COR-L47 (cell line): ENCODE data around the gene GKAP1.
"Not testable (repeated sequence)": the region's sequence is repeated elsewhere in the genome, so short reads cannot be mapped to it uniquely, and the experiment has no call there.

ENCODE experiments used
- DNase-seq: peaks from one replicate; lab custom pipeline; 2025; lab: John Stamatoyannopoulos, UW

Gene GKAP1

DNA sequence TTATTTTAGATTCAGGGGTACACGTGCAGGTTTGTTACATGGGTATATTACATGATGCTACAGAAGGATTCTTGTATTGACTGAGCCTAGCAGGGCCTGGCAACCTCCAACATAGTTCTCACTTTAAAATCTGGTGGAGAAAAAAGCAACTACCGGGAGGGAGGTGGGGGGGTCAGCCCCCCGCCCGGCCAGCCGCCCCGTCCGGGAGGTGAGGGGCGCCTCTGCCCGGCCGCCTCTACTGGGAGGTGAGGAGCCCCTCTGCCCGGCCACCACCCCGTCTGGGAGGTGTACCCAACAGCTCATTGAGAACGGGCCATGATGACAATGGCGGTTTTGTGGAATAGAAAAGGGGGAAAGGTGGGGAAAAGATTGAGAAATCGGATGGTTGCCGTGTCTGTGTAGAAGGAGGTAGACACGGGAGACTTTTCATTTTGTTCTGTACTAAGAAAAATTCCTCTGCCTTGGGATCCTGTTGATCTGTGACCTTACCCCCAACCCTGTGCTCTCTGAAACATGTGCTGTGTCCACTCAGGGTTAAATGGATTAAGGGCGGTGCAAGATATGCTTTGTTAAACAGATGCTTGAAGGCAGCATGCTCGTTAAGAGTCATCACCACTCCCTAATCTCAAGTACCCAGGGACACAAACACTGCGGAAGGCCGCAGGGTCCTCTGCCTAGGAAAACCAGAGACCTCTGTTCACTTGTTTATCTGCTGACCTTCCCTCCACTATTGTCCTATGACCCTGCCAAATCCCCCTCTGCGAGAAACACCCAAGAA is 88.8 kb downstream of the GKAP1 start:
- not testable (repeated sequence) for DNase-seq

DNA sequence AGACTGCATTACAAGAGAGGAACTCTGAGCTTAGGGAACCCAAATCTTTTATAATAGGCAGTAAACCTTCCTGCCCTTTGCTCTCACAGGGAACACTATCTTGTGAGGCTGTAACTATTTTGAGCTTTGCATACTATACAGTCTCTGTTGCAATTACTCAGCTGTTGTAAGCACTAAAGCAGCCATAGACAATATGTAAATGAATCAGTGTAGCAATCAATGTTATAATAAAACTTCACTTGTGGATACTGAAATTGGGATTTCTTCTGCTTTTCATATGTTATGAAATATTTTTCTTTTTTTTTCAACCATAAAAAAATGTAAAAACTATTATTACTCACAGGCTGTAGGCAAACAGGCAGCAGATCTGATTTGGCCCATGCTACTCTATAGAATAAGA is 93.1 kb downstream of the GKAP1 start:
- DNase-seq = no peak

DNA sequence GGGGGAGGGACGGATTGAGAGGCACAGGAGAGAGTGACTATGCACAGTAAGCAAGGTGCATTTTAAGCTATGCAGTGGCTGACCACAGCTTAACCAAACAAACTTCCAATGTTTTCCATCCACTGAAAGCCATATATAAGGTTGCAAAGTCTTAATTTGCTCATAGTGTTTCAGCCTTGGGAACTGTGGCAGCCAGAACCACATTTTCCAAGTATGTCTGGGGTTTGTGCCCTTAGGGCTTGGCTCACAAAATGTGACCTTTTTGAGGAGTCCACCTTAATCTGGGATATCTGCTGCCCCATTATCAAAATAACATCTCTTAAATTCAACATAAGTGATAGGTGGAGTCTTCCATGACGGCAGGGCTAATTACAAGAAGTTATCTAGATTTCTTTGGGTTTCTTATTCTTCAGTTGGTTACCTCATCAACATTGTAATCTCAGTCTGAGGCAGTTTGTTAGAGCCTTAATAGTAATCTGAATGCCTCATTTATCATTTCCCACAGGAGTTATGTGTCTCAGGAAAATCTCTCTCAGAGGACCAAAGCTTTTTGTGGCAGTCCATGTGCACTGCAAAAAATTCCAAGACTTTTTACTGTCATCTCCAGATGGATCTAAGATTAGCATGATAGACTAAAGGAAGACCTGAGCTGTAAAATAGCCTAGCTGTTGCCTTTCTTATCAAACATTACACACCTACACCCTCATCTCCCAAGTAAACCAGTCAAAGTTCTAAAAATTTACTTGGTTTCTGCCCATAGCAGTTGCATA is 94.7 kb downstream of the GKAP1 start:
- no peak for DNase-seq

DNA sequence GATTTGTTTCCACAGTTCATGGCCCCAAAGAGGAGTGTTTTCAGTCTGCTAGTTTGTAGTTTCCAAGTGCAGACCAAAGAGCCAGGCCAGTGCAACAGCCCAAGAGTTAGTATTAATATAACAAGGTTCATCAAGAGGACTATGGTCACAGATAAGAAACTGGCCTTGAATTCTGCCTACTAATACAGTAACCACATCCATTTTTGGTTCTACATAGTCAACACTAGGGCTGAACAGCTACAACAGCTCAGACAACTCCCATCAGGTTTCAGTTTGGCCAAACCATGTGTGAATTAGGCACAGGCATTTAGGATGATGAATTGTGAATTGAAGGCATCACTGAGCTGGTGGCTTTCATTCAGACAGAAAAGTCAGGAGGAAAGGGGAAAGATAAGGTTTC is 96.1 kb downstream of the GKAP1 start:
- DNase-seq = no peak

DNA sequence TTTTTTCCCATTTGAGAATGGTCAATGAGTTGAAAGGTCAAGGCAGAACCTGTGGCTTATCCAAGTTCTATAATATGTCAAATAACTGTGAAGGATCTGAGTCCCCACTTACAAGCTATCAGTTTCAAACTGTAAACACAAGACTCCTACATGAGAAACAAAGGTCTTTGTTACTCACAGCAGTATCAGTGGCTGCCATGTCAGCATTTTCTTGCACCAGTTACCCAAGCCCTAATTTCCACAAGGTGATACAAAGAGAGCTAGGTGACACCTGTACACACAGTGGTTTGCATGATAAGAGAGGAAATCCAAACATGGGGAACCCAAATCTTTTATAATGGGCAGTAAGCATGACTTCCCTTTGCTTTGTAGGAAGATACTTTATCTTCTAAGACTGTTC is 101.8 kb downstream of the GKAP1 start:
- DNase-seq = no peak

DNA sequence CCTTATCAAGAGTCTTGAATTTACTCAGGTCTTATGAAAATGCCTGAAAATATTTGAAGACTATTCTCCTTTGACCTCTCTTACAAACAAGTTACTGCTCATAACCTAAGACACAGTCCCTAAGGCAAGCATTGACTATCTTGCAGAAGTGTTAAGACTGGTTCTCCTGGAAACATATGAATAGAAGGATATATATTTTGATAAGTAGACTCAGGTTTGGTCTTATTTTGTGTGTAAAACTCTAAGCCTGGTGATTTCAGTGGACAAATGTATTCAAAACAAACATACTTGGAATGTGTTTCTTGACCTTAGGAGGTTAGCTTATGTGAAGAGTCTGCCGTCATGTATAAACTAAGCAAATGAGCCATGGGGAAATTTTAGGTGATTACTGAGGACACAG is 102.3 kb downstream of the GKAP1 start:
- no peak for DNase-seq

DNA sequence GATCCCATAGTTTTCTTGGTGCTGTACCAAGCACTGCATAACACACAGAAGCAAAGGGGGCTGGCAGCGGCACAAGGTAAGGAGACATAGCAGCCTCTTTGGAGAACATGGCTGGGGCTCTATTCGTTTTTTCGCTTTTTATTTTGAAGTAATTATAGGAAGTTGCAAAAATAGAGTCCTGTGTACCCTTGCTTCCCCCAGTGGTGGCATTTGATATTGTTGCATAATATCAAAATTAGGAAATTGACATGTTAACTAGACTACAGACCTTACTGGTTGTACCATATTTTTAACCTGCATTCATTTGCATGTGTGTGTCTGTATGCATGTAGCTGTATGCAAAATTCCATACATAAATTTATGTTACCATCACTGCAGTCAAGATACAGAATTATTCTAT is 103.2 kb downstream of the GKAP1 start:
- DNase-seq = no peak

DNA sequence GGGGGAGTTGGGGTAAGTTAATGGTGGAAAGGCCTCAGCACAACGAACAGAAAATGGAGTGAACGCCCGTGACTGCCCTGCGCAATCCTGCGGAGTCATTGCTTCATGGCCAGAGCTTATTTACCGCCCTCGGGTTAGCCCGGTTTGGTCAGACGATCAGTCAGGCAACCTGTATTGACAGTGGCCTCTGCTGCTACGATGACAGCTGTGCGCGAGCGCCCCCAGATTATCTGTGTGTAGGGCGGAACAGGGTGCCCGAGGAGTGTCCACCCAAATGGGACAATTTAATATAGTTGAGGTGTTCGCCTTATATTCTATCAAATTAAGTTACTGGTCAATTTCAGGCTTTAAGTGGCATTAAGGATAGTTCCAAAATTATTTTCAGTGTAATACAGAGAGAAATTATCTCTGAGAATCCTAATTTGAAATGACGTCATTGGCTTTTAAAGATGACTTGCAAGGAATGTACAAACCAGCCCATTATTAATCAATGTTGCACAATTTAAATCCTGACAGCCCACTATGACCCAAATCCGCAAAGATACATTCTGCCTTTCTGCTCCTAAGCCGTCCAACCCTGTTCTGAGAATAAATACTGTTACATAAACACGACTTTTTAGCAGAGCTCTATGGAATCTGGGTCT is 108.9 kb downstream of the GKAP1 start:
- DNase-seq = peak; percentile 54

DNA sequence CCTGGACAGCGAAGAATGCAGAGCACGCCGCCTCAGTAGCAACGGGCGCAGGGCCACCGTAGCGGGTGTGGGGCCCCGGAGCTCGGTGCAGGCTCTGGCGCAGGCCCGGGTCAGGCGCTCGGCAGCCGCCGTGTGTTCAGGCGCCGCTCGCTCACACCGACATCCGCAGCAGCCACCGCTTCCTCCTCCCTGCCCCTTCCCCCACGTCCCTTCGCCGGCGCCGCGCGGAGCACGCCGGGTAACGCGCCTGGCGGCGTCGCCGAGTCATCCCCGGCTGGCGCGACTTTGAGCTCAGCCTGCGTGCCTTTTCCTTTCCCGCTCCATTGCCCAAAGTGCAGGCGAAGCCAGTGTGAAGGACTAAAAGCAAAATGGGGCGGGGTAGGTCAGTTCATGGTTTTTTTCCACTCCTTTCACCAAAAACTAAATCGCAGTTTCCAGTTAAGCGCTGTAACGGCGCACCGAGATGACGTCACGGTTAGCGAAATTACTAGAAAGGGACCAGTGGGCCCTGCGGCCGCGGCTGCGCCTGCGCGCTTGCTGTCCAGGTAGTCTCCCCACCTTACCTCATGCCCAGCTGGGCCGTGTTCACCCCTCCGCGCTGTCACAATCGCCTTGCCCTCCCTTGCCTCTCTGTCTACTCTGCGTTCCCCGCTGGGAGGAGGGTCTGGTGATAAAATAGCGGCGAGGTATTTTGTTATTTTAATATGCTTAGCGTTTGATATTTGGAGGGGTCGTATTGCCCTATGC is 109.6 kb downstream of the GKAP1 start, which contains the start of gene UBQLN1:
Gene UBQLN1, minus strand, starts transcription at position 191 of the 747 bp plus-strand sequence. CDS start 279 bp downstream, outside the sequence.
- peak; percentile 94 for DNase-seq

DNA sequence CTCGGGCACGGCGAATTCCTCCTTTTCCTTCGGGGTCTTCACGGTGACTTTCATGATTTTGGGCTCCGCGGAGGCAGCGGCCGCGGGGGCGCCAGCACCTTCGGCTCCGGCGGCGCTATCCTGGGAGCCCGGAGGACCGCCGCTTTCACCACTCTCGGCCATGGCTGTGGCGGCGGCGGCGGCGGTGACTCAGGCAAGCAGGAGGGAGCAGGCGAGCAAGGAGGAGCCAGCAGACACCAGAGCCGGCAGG is 110.1 kb downstream of the GKAP1 start:
- DNase-seq = no peak

DNA sequence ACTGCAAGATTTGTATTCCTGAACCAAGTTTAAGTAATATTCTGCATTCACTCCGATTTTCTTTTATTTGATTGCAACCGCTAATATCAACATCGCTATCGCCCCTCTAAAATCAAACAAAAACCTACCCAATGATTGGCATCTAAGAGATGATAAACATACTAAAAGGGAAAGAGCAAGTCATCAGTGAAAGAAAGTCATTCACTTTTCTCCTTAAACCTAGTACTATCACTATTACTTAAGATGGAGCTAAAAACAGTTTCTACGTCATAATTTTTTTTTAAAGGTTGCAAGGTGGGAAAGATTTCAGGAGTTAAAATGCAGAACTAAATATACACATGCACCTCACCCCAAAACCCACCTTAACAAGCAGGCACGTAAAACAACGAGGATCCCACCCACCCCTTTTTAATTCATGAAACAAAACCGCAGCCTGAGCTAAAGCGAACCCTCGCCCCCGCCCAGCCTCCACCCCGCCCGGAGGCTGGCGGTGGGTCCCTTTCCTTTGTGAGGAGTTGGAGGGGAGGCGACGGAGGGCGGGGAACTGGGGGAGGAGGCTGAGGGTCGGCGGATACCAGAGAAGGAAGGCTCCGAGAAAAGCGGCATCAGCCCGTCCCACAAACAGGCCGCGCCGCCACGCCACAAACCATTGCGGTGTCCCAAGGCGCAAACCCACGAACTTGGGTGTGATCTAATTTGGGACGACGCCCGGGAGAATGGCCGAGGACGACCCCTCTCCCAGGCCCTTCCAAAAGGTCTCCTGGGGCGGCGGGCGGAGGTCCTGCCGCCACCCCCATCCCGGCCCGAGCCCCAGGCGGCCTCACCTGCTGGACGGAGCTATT is 110.7 kb downstream of the GKAP1 start:
- DNase-seq = peak; percentile 24

DNA sequence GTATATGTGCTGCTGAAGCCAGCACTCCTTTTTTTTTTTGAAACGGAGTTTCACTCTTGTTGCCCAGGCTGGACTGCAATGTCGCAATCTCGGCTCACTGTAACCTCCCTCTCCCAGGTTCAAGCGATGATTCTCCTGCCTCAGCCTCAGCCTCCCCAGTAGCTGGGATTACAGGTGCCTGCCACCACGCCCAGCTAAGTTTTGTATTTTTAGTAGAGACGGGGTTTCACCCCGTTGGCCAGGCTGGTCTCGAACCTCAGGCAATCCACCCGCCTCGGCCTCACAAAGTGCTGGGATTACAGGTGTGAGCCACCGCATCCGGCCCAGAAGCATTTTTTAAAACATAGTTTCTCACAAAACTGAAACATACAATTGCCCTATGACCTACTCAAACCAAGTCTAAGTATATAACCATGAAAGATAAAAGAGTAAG is 112.3 kb downstream of the GKAP1 start:
- not testable (repeated sequence) for DNase-seq

DNA sequence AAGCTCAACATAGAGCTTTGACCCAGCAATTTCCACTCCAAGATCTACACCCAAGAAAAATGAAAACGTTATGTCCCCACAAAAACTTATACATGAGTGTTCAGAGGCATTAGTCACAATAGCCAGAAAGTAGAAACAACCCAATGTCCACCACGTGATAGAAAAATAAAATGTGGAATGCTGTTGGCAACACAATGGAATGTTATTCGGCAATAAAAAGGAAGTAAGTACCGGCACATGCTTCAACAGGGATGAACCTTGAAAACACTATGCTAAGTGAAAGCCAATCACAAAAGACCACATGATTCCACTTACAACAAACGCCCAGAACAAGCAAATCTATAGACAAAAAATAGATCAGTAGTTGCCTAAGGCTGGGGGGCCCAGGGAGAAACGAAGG is 115.8 kb downstream of the GKAP1 start:
- no peak for DNase-seq

DNA sequence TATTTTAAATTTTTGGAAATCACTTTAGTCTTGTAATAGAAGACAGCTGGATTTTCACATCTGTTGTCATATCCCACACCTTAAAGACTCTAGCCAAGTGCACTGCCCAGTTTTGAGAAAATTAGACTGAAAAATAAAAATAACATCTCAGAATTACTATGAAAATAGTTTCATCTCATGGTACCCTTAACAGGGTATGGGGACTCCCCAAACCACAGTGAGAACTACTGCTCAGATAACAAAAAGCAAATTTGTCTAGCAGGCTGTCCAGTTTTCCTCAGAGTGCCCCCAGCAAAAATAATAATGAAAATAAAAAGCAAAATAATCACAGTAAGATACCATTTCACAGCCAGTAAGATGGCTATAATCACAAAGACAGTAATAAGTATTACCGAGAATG is 116.3 kb downstream of the GKAP1 start:
- DNase-seq = no peak

DNA sequence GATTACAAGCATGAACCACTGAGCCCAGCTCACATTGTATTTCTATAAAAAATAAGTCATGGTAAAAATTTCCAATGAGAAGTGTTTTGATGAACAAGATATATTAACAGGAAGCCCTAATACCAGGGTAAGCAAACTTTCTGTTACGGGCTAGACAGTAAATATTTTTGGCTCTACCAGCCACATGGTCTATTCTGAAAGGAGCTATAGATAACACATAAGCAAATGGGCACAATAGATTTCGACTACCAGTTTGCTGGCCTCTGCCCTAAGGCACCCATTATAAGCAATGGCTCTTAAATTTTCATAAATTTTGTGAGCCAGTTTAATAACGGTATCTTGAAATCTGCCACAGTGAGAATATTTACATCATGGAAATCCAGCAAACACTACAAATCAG is 118.0 kb downstream of the GKAP1 start:
- DNase-seq = no peak

DNA sequence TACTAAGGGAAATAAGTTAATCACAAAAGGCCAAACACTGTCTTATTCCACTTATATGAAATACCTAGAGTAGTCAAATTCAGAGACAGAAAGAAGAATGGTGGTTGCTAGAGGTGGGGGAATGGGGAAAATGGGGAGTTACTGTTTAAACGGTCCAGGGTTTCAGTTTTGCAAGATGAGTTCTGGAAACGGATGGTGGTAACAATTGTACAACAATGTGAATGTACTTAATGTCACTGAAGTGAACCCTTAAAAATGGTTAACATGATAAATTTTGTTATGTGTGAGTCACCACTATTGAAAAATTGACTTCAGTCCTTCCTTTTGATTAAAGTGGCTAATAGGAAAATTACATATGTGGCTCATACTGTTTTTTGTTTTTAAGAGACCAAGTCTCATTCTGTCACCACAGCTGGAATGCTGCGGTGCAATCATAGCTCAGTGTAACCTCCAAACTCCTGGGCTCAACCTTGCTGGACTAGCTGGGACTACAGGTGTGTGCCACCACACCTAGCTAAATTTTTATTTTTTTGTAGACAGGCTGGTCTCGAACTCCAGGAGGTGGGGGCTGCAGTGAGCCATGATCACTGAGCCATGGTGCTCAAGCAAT is 118.5 kb downstream of the GKAP1 start:
- DNase-seq = no peak

DNA sequence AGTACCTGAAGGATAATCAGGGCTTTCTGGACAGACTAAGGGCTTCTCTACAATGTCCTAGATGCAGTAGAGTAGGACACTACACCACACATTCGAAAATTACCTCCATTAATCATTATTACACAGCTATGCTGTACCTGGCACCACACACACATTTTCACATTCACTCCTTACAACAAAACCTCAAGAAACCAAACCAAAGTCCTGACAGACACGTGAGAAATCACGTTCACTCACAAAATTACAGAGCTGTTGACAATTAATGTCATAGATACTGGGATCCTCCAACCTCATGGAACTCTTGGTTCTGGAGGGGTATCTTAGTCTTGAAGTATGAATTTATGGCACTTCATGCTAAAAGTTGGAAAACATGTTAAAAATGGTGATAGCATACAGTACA is 126.1 kb downstream of the GKAP1 start:
- no peak for DNase-seq
